ENCODE measurements around the gene ATP9B. TPM values are rescaled to one million over a fixed set of nuclear protein-coding genes. Genes with fewer than 3 reads are reported as not detected.
"Not testable (repeated sequence)": the region's sequence is repeated elsewhere in the genome, so short reads cannot be mapped to it uniquely, and the experiment has no call there.

Gene ATP9B
- total RNA-seq, 1 donor from 2014 or later = 28.5 TPM

DNA sequence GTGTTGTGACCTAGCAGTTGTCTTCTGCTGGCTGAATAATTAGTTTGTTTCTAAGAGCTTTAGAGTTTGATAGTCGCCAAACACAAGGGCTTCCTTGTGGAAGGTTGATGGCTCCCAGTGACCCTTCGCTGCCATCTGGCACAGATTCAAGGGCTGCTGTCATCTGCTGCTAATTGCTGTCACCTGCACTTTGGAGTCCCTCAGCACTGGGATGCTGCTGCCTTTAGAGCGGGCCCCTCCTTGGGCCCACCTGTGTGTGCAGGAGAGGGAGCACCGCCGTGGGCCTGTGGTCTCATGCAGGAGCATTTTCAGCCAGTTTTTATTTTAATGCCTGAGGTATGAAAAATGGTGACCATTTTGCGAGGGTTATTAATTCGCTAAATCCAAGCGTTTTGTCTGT is 172.6 kb downstream of the ATP9B start:
- no peak for DNase-seq (ENCODE audit: low spot score)

DNA sequence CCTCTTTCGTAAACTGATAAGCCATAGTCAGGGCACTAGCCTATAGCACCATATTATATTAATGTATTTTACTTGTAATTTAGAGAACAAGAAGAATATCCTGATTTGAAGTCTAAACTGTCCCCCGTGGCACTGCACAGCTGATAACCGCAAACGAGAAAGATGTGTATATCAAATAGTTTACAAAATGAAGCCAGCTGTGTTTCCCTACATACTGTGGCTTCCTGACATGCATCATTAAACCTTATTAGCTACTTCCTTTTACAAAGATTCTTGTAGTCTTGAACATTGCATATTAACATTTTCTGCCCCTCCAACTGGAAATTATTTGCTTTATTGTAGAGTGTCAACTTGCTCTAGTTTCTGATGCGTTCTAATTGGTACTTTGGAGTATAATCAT is 173.1 kb downstream of the ATP9B start:
- DNase-seq (ENCODE audit: low spot score) = no peak

DNA sequence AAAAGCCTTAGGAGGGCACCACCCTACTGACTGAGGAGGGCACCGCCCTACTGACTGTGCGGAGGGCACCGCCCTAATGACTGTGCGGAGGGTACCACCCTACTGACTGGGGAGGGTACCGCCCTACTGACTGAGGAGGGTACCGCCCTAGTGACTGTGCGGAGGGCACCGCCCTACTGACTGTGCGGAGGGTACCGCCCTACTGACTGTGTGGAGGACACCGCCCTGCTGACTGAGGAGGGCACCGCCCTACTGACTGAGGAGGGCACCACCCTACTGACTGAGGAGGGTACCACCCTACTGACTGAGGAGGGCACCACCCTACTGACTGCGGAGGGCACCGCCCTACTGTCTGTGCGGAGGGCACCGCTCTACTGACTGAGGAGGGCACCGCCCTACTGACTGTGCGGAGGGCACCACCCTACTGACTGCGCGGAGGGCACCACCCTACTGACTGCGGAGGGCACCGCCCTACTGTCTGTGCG is 176.4 kb downstream of the ATP9B start:
- no peak for DNase-seq (ENCODE audit: low spot score)

DNA sequence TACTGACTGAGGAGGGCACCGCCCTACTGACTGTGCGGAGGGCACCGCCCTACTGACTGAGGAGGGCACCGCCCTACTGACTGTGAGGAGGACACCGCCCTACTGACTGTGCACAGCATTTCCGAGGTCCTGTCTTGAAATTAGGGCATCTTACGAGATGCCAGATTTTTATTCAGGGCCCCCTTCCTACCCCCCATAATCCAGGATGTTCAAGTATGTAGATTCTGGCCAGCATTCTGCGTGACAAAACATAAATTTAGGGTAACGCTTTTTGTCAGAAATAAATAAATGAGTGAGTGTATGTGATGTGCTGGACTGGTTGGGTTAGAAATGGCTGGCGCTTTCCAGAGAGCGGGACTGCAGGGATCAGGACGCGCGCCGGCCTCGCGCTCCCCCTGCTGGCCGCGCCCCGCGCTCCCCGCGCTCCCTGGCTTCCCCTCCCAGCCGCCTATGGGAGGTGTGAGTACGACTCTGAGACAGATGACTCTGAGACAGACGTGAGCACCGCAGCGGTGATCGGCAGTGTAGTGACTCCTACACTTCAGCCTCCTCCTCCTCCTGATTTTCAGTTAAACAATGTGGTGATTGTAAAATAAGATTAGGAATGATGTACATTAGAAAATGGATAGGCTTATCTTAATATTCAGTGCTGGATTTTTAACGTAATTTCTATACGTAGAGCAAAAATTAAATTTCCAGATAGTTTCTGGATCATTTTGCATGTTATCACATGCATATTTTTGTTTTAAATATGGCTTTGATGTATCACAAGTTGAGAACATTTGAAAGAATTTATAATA is 177.3 kb downstream of the ATP9B start:
- peak; percentile 64 for DNase-seq (ENCODE audit: low spot score)

DNA sequence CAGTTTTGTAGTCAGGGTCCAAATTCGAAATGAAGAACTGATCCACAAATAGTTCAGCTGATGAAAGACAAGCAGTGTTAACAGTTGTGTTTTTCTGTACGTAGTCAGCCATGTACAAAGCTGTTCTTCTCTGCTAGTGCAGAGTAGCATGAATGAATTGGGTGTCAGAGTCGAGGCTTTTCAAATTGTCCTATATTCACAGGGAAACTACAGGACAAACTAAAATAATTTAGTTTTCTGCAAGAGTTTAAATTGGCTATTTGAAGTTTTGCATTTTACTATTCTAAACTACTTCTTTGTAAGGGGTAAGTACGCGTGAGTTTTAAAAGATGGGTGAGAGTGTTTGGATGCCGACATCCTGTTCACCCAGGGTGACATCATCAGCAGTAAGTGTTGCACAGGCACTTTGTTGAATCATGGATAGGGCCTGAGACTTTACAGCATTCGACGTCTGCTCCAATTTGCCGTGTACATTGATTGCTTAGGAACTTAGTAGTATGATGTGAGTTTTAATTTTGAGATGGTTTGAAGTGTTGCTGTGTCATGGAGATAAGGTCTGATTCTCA is 179.4 kb downstream of the ATP9B start:
- DNase-seq (ENCODE audit: low spot score) = no peak

DNA sequence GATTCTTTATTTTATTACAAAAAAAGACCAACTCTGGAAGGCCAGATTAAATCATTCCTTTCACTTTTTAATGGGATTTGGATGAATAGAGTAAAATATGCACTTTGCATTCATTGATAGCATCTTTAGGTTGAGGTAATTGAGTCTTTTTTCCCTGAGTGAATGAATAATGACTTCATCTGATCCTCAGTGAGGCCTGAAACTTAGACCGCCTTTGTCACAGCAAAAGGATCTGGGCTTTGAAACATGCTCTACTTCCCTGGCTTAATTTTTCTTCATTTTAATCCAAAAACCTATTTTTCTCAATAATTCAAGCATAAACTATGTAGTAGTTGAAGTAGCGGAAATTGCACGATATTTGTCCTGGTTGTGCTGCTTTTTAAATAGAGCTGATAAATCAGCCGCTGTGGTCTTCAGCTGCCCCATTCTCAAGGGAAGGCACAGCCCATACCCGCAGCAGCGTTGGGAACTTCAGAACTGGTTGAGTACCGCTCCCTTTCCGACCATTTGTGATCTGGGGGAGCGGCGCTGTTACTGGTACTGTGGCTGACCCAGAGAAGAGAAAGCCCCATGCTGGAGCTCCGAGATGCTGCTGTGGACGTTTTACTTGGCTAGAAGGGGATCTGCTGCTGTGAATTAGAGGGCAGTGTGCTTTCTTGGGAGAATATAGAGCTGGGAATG is 181.2 kb downstream of the ATP9B start:
- no peak for DNase-seq (ENCODE audit: low spot score)

DNA sequence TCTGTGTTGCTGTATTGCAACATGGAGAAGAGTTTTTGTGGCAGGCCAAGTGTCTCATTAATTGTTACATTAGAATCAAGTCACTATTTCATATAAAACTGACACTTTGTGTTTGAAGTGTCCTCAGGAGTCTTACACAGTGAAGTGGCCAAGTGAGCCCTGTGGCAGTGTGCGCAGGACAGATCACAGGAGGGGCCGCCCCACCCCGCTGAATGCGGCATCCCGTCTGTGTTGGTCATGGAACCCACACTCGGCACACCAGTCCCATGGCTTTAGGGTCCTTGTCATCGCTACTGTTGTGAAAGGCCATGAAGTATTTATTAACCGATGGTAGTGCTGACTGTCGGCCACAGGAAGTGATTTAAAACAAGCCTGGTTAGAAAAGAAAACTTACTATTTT is 181.8 kb downstream of the ATP9B start:
- no peak for DNase-seq (ENCODE audit: low spot score)

DNA sequence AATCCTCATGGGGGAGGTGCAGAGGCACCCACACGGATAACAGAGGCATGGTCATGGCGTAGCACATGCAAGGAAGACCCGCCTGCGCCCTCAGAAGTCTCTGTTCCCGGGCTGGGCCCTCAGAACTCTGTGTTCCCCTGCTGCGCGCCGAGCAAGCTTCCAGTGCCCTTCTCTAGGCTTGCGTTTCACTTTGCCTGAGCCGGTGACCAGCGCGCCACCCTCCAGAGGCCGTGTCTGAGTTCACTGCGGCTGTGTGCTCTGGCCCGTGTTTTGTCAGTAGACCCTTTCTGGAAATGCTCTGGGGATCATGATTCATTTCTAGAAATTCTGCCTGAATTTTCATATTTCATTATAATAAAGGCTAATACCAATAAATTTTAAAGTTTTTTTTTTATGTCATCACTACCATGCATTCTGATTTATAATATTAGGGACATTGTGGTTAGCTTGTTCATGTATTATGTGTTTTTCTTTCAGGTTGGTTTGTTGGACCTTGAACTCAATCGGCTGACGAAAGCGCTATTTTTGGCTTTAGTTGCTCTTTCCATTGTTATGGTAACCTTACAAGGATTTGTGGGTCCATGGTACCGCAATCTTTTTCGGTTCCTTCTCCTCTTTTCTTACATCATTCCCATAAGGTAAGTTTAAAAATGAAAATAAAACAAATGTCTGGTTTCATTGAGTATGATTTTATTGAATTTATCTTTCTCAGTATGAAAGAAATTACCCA is 183.9 kb downstream of the ATP9B start:
- no peak for DNase-seq (ENCODE audit: low spot score)

DNA sequence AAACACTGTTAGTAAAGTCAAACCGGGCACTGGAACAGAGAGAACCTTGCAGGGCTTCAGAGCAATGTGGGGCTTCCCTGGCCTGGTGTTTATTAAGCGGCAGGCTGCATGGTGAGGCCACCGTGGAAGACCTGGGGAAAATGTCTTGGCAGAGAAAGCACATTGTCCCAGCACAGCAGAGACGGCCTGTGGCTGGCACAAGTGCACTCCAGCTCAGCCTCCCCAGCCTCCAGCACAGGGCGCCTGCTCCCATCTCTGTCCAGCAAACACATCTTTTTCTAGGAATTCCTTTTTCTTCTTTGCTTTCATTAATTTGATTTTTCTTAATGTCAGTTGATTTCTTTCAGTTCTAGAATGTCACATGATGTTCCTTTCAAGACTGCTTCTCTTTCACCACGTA is 188.3 kb downstream of the ATP9B start:
- DNase-seq (ENCODE audit: low spot score) = no peak

DNA sequence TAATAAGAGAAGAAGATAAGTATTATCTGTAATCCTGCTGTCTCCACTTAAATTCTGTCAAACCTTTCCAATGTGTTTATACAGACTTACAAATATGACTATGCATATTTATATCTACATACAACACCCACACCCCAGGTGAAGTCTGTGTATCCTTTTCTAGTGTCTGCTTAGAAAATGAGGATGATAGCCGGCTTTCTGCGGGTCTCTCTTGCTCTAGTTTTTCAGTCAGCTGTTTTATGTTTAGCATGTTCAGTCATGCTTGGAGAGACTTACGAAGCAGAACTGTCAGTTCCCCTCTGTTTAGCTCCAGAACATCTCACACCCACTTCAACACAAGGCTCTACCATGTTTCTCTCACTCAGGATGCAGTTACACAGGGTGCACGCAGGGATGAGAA is 189.3 kb downstream of the ATP9B start:
- no peak for DNase-seq (ENCODE audit: low spot score)

DNA sequence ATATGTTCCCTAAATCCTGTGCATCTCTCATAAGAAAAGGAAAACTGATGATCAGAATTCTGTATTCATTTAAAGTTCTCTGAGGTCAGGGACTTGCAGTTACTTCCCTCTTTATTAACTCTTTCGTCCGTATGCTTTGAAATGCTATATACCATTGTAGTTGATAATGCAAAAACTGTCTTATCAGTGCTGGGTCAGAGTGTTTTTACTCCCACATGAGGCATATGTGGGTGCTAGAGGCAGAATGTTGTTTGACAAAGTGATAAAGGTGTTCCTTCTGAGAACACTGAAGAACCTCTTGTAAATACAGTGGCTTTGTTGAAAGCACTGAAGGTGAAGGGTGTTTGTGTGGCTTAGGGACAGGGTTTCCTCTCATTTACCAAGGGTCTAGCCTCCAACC is 190.0 kb downstream of the ATP9B start:
- no peak for DNase-seq (ENCODE audit: low spot score)

DNA sequence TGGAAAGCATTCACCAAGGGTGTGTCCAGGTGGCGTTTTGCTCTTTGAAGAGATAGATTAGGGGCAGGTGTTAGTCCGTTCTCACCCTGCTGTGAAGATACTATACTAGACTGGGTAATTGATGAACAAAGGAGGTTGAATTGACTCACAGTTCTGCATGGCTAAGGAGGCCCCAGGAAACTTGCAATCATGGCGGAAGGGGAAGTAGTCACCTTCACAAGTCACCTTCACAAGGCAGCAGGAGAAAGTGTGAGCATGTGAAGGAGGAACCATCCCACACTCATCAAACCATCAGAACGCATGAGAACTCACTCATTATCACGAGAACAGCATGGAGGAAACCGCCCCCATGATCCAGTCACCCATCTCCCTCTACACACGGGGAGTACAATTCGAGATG is 190.8 kb downstream of the ATP9B start:
- DNase-seq (ENCODE audit: low spot score) = no peak

DNA sequence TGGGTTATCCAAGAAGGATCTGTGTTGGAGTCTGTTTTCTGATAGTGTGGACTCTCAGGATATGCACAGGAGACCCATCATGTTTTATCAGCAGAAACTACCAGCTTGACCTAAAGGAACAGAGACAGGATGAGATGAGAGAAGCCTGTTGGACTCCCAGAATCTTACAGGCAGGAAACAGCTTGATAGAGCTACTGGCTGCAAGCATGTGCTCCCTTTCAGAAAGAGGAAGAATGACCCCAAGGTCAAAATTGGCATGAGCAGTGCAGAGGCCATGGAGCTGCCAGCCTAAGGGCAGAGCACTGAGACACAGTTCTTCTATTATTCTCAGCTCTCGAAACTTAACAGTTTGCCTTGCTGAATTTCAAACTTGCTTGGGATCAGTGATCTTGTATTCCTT is 191.3 kb downstream of the ATP9B start:
- DNase-seq (ENCODE audit: low spot score) = no peak

DNA sequence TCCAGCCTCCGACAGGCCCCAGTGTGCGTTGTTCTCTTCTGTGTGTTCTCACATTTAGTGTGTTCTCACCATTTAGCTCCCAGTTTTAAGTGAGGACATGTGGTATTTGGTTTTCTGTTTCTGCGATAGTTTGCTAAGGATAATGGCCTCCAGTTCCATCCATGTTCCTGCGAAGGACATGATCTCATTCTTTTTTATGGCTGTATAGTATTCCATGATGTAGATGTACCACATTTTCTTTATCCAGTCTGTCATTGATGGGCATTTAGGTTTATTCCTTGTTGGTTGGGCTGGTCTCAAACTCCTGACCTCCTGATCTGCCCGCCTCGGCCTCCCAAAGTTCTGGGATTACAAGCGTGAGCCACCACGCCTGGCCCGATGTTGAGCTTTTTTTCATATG is 195.9 kb downstream of the ATP9B start:
- not testable (repeated sequence) for DNase-seq (ENCODE audit: low spot score)

DNA sequence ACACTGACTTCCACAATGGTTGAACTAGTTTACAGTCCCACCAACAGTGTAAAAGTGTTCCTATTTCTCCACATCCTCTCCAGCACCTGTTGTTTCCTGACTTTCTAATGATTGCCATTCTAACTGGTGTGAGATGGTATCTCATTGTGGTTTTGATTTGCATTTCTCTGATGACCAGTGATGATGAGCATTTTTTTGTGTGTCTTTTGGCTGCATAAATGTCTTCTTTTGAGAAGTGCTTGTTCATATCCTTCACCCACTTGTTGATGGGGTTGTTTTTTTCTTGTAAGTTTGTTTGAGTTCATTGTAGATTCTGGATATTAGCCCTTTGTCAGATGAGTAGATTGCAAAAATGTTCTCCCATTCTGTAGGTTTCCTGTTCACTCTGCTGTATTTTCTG is 202.6 kb downstream of the ATP9B start:
- not testable (repeated sequence) for DNase-seq (ENCODE audit: low spot score)

DNA sequence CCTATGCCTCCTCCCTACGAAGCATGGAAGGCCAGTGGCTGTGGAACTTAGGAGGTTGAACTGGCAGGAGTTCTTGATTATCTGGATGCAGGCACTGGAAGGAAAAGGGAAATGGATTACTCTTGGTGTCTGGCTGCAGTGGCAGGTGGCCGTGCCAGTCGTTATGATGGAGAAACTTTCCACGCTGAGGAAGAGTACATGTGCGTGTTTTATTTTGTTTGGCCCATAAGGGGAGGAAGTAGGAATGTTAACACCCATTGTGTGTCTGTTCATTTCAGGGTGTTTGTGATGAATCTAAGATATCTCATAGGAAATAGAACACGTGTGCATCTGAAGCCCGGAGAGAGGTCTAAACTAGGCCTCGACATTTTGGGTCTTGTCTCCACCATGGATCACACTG is 203.7 kb downstream of the ATP9B start:
- DNase-seq (ENCODE audit: low spot score) = no peak

DNA sequence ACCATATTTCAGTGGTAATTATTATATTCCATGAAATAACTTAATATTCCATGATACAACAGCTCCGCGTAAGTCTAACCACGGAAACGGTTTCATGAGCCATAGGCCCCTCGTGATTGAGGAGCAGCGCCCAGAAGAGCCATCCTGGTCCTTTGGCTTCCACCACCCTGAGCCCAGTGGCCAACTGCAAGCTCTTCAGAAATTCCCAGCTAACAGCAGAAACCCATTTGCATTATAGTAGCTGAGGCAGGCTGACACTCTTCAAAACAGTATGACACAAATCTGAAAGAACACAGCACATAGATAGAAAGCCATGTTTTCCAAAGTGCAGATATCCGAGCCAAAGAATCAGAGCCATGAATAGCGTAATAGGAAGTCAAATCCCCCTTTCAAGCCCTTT is 205.6 kb downstream of the ATP9B start:
- no peak for DNase-seq (ENCODE audit: low spot score)

DNA sequence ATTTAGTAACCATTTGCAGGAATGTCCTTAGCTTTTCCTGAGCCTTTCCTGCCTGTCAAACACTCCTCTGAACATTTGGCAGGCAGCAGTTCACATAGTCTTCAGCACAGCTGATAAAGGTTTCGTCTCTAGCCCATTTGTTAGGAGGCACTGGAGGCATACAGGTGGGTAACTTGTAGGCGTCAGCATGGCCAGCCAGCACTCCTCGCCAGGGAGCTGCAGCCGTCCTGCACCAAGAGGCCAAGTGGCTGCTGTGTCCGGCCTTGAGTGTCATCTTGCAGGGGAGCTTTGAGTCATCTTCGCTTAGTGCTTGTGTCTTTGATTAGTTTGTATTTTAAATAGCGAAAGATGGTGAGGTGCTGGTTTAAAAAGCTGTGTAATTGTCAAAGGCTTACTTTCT is 206.3 kb downstream of the ATP9B start:
- no peak for DNase-seq (ENCODE audit: low spot score)

DNA sequence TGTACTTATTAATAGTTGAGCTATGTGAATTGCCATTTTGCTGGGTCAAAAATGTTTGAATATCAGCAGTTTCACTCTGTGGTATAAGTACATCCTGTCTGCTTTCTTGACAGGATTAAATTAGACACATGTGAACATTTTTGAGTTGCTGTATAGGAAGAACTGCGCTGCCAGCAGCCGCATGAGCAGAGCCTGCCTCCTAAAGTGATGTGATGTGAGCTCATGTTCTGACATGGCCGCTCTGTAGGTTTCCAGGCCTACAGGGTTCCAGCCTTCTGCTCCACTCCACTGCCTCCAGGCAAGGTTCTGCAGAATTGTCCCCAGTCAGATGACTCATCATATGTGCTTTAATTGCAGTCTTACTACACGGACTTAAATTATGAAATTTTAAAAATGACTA is 206.8 kb downstream of the ATP9B start:
- no peak for DNase-seq (ENCODE audit: low spot score)

DNA sequence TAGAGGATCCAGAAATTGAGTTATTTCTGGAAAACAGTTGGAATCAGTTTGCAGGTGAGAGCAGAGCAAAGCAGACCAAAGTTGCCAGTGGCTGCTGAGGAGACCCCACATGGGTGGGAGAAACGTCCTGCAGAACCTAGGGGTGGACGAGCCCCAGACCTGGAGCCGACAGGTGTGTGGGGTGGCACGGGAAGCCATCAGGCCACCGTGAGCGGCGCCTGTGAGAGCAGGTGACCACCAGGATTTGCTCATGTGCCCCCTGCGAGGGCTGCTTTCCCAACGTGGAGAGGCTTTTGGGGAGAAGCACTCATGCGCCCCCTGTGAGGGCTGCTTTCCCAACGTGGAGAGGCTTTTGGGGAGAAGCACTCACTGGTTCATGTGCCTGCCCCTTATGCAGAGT is 209.7 kb downstream of the ATP9B start:
- no peak for DNase-seq (ENCODE audit: low spot score)

DNA sequence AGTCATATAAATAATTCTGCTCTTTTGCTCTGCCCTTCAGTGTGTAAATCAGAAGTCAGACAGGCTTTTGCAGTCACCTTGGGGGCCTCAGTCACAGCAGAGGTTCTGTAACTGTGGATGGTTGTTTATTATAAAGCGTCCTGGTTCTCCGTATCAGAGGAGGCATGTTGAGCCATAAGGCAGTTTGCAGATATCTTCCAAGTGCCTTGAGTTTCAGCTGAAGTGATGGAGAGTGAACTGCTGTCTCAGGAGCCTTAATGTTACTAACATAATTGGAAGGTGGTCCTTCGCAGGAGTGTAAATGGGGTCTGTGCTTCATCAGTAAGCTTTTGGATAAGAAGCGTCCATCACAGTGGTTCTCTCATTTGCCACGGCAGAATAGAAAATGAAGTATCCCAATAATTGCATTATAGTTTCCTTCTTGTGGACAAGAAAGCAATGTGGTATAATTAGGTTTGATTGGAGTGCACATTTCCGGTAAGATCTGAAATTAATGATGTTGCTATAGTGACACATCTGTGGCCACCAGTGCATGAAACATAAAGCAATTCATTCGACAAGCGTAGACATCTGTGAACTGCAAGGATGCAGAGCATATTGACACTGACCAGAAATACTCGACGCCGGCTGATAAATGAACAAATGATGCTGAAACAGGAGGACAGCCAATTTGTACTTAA is 214.1 kb downstream of the ATP9B start:
- DNase-seq (ENCODE audit: low spot score) = no peak

DNA sequence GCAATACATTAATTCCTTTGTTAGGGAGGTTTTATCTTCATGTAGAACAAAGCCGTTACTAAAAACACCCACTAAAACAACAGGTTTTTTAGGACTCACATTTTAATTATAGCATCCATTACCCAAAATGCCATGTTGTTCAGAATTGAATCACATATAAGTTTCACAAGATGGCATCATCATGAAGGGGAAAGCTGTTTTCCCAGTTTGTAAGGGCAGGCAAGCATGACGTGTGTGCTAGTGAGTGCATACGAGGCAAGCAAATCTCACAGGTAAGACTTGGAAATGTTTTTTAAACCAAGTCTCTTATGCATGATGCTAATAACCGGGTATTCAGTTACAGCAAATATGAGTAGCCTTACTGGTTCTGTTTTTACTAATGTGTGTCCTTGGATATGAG is 214.7 kb downstream of the ATP9B start:
- no peak for DNase-seq (ENCODE audit: low spot score)

Measured in mucosa of gallbladder (tissue), 1 donor.